HL-60 (cell line): ENCODE data around the gene FNDC3B.

Source experiments
- CTCF ChIP-seq: IDR thresholded peaks from one replicate; pipeline ENCODE4 v1.5.1; 2011; ENCODE audit warnings: low read length, control low read depth, inconsistent platforms; ENCODE audit not compliant: insufficient read depth
- GABPA ChIP-seq: IDR thresholded peaks from 2 replicates; pipeline ENCODE4 v1.6.1; 2012; ENCODE audit warnings: low read depth
- POLR2AphosphoS5 ChIP-seq: IDR thresholded peaks from 2 replicates; pipeline ENCODE4 v1.6.1; 2012; ENCODE audit warnings: low read depth
- REST ChIP-seq: IDR thresholded peaks from 2 replicates; pipeline ENCODE4 v1.6.1; 2012; ENCODE audit warnings: low read depth; ENCODE audit not compliant: insufficient replicate concordance

GRCh38 chr3:172359231-172359630, 319.9 kb downstream of the FNDC3B start:
- no peak for TF ChIP-seq CTCF
- TF ChIP-seq REST, result no peak
- no peak for TF ChIP-seq GABPA
- no peak for TF ChIP-seq POLR2AphosphoS5
